Body of pancreas (tissue), 4 donors: ENCODE results near the gene TAGAP. TPM values are rescaled to one million over a fixed set of nuclear protein-coding genes. Genes with fewer than 3 reads are reported as not detected.

Source experiments
- ATAC-seq: fragments of 150-250 bp; one replicate; pipeline ENCODE4 v1.9.1; 2016
- DNase-seq, 4 donors: peaks; one replicate each; pipeline ENCODE4 v3.0.0-alpha.2; 2019
- H3K27ac ChIP-seq, 4 donors: fragments of 200-600 bp; sonication (generic); 1 replicate in 3 of 4; 2 replicates in 1 of 4; pipeline versions ENCODE4 v1.5.1 to v1.6.1; 2016 to 2019; ENCODE audit warnings: mild to moderate bottlenecking in 1 of 4, mixed read lengths in 1 of 4, moderate library complexity in 1 of 4
- H3K27me3 ChIP-seq, 2 donors: fragments of 200-600 bp; sonication (generic); one replicate each; pipeline ENCODE4 v1.6.0; 2016; ENCODE audit warnings: mild to moderate bottlenecking in 1 of 2
- H3K36me3 ChIP-seq, 2 donors: fragments of 200-600 bp; sonication (generic); replicated peaks in 1 of 2; 2 replicates each; pipeline ENCODE4 v1.5.1; 2016; ENCODE audit warnings: low read depth in 2 of 2; ENCODE audit not compliant: insufficient read depth in 1 of 2
- H3K4me1 ChIP-seq: fragments of 200-600 bp; sonication (generic); one replicate; pipeline ENCODE4 v1.6.0; 2016
- H3K4me3 ChIP-seq, 2 donors: fragments of 200-600 bp; sonication (generic); 1 replicate in 1 of 2; 2 replicates in 1 of 2; pipeline ENCODE4 v1.5.1; 2016 to 2019
- H3K9me3 ChIP-seq, 3 donors: fragments of 200-600 bp; sonication (generic); 1 replicate in 2 of 3; 2 replicates in 1 of 3; pipeline ENCODE4 v1.5.1; 2016
- CTCF ChIP-seq, 7 experiments: fragments of 450-650 bp in 4 of 7; fragments of 200-600 bp in 3 of 7; sonication (generic) in 3 of 7; IDR thresholded peaks; one replicate each; pipeline ENCODE4 v1.5.1; 2016 to 2019; ENCODE audit warnings: antibody characterized with exemption in 7 of 7
- POLR2A ChIP-seq, 3 donors: fragments of 450-650 bp; IDR thresholded peaks; one replicate each; pipeline ENCODE4 v1.6.1; 2016; ENCODE audit warnings: antibody characterized with exemption in 3 of 3, mild to moderate bottlenecking in 2 of 3
- WGBS, 2 donors: methylation state at CpG; one replicate each; pipeline ENCODE4 v1.1.5; 2017; 5-methylcytosine and 5-hydroxymethylcytosine counted together
- intact Hi-C: fragments of 100-400 bp; cut with DNase I; formaldehyde crosslinking; loops from one replicate; pipeline ENCODE4 v1.15.1; 2023
- total RNA-seq, 2 donors: library from RNA; depleted of rRNA; stranded (reverse); fragments of >200 nt; gene quantifications; one replicate each; pipeline ENCODE4 v1.1.0, GENCODE V29; 2016

The TAGAP gene
- total RNA-seq, 2 donors from 2014 or later: 0.99 to 2.3 TPM

DNA sequence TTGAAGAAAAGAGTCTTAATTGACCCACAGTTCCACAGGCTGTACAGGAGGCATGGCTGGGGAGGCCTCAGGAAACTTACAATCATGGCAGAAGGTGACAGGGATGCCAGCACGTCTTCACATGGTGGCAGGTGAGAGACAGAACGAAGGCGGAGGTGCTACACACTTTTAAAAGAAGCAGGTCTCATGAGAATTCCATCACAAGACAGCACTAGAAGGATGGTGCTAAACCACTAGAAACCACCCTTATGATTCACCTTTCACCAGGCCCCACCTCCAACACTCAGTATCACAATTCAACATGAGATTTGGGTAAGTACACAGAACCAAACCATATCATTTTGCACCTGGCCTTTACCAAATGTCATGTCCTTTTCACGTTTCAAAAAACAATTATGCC, 20.9 kb downstream of the TAGAP start:
- TF ChIP-seq CTCF (IDR thresholded peaks at IDR 0.05) (no peak), POLR2A (IDR thresholded peaks at IDR 0.05) (no peak)
- Histone ChIP-seq H3K4me1 (no peaks in the 10 kb centered on the region), H3K36me3 (no peaks in the 10 kb centered on the region), H3K27ac (no peak overlapping the region), H3K4me3 (no peak overlapping the region), H3K27me3 (no peaks in the 10 kb centered on the region), H3K9me3 (peaks cover 0 to 8% (median 0%) of the 10 kb centered on the region in 3 donors)
- intact Hi-C loops: no loop called here
- WGBS, 2 donors: 77 to 86% methylated on average over 4 of the region's 4 CpGs
- ATAC-seq (no peak), DNase-seq (no peak)

DNA sequence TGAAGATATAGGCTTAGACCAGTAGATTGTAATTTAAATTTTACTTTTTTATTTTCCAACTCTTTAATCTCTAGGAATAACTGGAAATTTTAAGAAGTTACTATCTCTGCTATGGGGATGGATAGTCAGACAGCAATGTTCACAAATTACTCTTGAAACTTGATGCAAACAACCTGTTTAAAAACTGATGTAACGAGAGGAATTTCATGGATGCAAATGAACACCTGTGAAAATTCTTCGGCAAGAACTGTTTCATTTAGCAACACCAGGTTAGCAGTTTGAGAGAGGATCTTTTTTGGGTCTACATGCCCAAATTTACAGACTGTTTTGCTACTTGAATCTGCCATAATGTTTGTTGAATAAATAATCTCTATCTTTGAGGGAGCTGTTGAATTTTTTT, 24.8 kb downstream of the TAGAP start:
- intact Hi-C loops: no loop called here
- Histone ChIP-seq H3K27me3 (no peaks in the 10 kb centered on the region), H3K4me1 (no peaks in the 10 kb centered on the region), H3K9me3 (peaks cover 0 to 5% (median 0%) of the 10 kb centered on the region in 3 donors), H3K36me3 (no peaks in the 10 kb centered on the region), H3K27ac (no peak overlapping the region), H3K4me3 (no peak overlapping the region)
- TF ChIP-seq CTCF (IDR thresholded peaks at IDR 0.05) (no peak), POLR2A (IDR thresholded peaks at IDR 0.05) (no peak)
- DNase-seq (no peak), ATAC-seq (no peak)
- WGBS, 2 donors: 95 to 96% methylated on average over 2 of the region's 2 CpGs

GRCh38 chr6:159017757-159018559, 26.8 kb downstream of the TAGAP start:
- intact Hi-C loops: no loop called here
- WGBS, 2 donors: 76 to 80% methylated on average over 3 of the region's 3 CpGs

DNA sequence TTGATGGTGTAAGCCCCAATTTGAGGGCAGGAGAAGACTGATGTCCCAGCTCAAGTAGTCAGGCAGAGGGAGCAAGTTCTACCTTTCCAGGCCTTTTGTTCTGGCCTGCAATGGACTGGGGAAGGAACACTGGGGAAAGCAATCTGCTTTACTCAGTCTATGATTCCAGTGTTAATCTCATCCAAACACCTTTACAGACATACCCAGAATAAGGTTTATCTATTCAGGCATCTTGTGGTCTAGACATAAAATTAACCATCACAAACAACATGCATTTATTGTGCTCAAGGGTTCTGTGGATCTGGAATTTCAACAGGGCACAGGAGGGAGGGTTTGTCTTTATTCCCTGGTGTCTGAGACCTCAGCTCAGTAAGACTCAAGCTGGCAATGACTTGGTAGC, 30.4 kb downstream of the TAGAP start:
- intact Hi-C loops: no loop called here
- no peaks in the 10 kb centered on the region for H3K27me3 ChIP-seq
- H3K36me3 ChIP-seq: no peaks in the 10 kb centered on the region
- no peak overlapping the region for H3K4me3 ChIP-seq
- ATAC-seq (no peak), DNase-seq (no peak)
- no peaks in the 10 kb centered on the region for H3K9me3 ChIP-seq
- TF ChIP-seq CTCF (IDR thresholded peaks at IDR 0.05): no peak
- TF ChIP-seq POLR2A (IDR thresholded peaks at IDR 0.05): no peak
- no peaks in the 10 kb centered on the region for H3K4me1 ChIP-seq
- no peak overlapping the region for H3K27ac ChIP-seq

More at GRCh38 chr6:159017757-159018559, 26.8 kb downstream of the TAGAP start:
- TF ChIP-seq POLR2A (IDR thresholded peaks at IDR 0.05) (no peak), CTCF (IDR thresholded peaks at IDR 0.05) (no peak)
- H3K4me3 ChIP-seq: no peak overlapping the region
- ATAC-seq (no peak), DNase-seq (no peak)
- no peaks in the 10 kb centered on the region for H3K27me3 ChIP-seq
- no peaks in the 10 kb centered on the region for H3K36me3 ChIP-seq
- H3K9me3 ChIP-seq: no peaks in the 10 kb centered on the region
- no peak overlapping the region for H3K27ac ChIP-seq
- H3K4me1 ChIP-seq: no peaks in the 10 kb centered on the region

DNA sequence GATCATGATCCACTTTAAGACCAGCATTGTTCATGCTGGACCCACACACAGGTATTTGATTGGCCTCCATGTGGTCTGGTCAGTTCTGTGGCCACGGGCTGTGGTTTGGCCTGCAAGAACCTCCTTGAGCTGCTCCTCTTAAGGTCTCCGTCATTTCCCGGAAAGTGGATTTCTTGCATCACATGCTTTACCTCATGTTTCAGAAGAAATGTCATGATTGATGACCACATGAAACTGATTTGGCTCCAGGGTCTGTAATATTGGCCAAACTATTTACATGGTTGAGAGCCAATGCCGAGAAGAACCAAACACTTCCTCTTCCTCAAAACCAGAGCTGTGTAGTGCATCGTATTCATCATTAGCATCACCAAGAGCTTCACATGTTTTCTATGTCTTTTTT, 31.6 kb downstream of the TAGAP start:
- H3K36me3 ChIP-seq: no peaks in the 10 kb centered on the region
- H3K4me3 ChIP-seq: no peak overlapping the region
- TF ChIP-seq CTCF (IDR thresholded peaks at IDR 0.05) (no peak), POLR2A (IDR thresholded peaks at IDR 0.05) (no peak)
- DNase-seq: no peak
- intact Hi-C loops: no loop called here
- H3K4me1 ChIP-seq: no peaks in the 10 kb centered on the region
- no peak overlapping the region for H3K27ac ChIP-seq
- 64 to 73% methylated on average over 5 of the region's 5 CpGs for WGBS, 2 donors
- ATAC-seq: no peak
- no peaks in the 10 kb centered on the region for H3K27me3 ChIP-seq
- H3K9me3 ChIP-seq: no peaks in the 10 kb centered on the region
